Measurements from ENCODE around the gene CNST.

- TF ChIP-seq CTCF (optimal IDR thresholded peaks at IDR 0.05 in 1 of 3, IDR thresholded peaks at IDR 0.05 in 1 of 3, conservative IDR thresholded peaks at IDR 0.05 in 1 of 3; ENCODE audit: extremely low read depth in 1 of 3, insufficient read depth in 2 of 3, low read length in 3 of 3) (no peak), EZH2 (IDR thresholded peaks at IDR 0.05; ENCODE audit: low read length) (no peak)
Observed at GRCh38 chr1:246571953-246572352, 5.7 kb downstream of the CNST start.
